ENCODE results near the gene MLLT6.

The MLLT6 gene

DNA sequence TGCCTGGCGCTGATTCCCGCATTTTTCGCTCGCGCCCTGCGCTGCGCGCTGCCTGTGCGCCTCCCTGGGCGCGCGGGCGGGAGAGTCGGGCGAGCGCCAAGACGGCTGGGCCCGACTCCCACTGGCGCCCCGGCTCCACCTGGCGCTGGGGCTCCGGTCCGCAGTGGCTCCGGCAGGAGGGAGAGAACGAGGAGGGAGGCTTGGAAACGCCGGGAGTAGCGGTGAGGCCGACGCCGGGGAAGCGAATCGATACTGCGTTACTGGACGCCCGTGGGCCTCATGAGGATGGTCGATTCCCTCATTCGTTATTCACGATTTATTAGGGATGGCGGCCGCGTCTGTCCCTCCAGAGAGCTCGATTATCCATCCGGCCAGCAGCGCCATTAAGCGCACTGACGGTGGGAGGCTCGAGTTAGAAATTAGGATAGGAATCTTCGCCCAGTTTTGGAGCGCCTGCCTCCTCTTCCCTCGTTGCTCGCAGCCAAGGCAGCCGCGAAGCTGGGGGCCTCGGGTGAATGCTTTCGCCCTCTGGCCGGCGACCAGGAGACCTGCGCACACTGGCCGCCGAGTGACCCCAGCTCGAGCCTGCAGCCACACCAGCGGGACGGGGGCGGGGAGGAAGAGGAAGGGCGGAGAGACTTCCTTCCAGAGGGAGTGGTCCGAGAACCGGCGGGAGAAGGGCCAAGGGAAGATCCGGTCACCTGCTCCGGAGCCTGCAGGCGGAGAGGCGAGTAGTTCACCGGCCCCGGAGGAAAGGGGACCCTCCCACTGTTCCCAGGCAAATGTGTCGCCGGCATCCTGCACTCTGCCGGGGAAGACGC is 44.4 kb downstream of the MLLT6 start:
- TF ChIP-seq, protein P1, sequence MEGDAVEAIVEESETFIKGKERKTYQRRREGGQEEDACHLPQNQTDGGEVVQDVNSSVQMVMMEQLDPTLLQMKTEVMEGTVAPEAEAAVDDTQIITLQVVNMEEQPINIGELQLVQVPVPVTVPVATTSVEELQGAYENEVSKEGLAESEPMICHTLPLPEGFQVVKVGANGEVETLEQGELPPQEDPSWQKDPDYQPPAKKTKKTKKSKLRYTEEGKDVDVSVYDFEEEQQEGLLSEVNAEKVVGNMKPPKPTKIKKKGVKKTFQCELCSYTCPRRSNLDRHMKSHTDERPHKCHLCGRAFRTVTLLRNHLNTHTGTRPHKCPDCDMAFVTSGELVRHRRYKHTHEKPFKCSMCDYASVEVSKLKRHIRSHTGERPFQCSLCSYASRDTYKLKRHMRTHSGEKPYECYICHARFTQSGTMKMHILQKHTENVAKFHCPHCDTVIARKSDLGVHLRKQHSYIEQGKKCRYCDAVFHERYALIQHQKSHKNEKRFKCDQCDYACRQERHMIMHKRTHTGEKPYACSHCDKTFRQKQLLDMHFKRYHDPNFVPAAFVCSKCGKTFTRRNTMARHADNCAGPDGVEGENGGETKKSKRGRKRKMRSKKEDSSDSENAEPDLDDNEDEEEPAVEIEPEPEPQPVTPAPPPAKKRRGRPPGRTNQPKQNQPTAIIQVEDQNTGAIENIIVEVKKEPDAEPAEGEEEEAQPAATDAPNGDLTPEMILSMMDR (IDR thresholded peaks at IDR 0.05; ENCODE audit: low read depth, low read length, missing control alignments): no peak
- DNase-seq (ENCODE audit: extremely low read depth, low read depth): no peak
- peak overlapping the region; percentile 99 for H3K4me3 ChIP-seq (replicated peaks; ENCODE audit: low read depth, low read length)

DNA sequence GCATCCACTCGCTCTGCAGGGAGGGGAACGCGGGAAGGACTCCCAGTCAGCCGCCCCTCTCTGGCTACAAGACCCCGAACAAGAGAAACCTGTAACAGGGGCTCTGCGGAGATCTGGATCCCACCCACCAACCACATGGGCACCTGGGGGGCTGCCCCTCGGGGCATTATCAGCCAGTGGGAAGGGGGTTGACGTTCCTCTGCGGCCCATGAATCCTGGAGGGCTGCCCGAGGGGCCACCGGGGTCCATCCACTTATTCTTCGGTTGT is 44.9 kb downstream of the MLLT6 start:
- TF ChIP-seq, protein P1 (IDR thresholded peaks at IDR 0.05; ENCODE audit: low read depth, low read length, missing control alignments): no peak
- no peak for DNase-seq (ENCODE audit: extremely low read depth, low read depth)
- peak overlapping the region; percentile 99 for H3K4me3 ChIP-seq (replicated peaks; ENCODE audit: low read depth, low read length)

DNA sequence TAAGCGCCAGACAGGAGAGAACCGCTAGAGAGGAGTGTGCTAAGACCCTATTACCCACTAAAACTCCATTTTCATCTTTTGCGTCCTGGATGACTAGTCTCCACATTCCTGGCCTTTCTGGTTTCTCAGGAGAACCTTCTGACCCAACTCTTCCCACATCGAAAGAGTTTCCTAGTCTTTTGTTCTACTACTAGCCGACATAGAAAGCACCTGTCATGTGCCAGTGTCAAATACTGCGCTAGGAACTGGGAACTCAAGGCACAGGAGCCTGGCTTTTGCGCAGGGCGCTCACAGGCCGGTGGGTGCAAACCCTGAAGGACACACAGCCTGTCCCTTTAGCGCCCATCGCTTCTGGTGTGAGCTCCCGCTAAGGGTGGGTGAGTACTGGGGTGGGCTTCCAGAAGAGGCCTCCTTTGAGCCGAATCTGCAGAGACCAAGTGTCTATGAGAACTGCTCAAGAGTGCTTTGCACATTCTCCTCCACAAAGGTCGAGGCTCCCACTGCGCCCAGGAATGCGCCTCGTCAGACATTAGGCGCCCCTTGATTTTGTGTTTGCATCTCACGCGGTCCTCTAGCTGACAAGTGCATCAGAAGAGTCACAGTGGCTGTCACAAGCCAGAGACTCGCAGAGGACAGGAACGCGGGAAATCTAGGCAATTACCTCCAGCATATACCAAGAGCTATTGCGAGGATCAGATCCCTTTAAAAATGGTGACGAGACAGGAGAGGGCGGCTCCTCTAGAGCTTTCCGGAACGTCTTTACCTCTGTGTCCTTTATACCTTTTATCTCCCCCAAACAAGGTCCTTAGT is 45.4 kb downstream of the MLLT6 start:
- H3K4me3 ChIP-seq (replicated peaks; ENCODE audit: low read depth, low read length): peak overlapping the region; percentile 99
- TF ChIP-seq, protein P1 (IDR thresholded peaks at IDR 0.05; ENCODE audit: low read depth, low read length, missing control alignments): no peak
- DNase-seq (ENCODE audit: extremely low read depth, low read depth): no peak

DNA sequence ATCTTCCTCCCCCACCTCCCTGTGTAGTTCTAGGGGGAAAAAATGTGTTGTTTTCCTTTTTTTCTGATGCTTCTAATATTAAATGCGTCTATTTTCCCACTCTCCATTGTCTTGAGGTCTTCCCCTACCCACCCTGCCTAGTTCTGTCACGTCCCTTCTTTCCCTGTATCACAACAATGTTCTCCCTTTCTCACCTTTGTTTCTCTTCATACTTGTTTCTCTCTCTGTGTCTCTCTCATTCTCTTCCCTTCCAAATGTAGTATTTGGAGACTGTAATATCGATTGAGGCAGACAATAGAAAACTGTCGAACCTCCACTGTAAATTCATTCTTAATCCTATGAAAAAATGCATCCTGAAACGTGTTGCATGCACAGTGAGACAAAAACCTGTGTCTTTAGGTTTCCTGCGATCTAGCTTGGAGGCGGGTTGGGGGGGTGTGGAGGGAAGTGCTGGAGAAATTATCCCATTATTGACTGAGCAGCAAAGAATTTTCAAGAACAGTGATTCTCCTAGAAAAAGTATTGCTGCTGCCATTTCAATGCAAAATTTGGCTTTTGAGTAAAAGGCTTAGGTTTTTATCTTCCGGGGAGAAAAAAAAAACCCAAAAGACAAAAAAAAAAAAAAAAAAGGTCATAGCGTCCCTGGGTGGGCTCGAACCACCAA is 46.2 kb downstream of the MLLT6 start:
- peak overlapping the region; percentile 99 for H3K4me3 ChIP-seq (replicated peaks; ENCODE audit: low read depth, low read length)
- TF ChIP-seq, protein P1 (IDR thresholded peaks at IDR 0.05; ENCODE audit: low read depth, low read length, missing control alignments): no peak
- no peak for DNase-seq (ENCODE audit: extremely low read depth, low read depth)

DNA sequence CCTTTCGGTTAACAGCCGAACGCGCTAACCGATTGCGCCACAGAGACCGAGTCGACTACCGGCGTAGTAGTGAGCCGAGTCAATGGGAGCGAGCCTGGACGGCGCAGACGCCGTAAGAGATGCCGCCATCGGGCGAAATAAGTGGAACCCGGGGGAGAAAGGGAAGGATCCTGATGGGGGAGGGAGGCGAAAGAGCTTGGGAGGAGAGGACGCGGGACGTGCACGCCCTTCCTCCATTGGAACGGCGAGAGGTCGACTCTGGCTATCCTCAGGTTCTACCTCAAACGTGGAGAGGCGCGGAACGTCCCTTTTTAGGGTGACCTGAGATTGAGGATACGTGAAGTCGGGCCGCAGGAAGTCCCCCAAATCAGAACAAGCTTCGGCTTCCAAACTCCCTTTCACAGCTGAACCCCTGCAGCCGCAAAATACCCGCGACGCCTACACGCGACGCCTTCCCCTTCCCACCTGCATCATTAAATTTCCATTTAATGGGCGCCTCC is 46.8 kb downstream of the MLLT6 start:
- peak; percentile 65 for DNase-seq (ENCODE audit: extremely low read depth, low read depth)
- peak overlapping the region; percentile 99 for H3K4me3 ChIP-seq (replicated peaks; ENCODE audit: low read depth, low read length)
- TF ChIP-seq, protein P1 (IDR thresholded peaks at IDR 0.05; ENCODE audit: low read depth, low read length, missing control alignments): no peak

DNA sequence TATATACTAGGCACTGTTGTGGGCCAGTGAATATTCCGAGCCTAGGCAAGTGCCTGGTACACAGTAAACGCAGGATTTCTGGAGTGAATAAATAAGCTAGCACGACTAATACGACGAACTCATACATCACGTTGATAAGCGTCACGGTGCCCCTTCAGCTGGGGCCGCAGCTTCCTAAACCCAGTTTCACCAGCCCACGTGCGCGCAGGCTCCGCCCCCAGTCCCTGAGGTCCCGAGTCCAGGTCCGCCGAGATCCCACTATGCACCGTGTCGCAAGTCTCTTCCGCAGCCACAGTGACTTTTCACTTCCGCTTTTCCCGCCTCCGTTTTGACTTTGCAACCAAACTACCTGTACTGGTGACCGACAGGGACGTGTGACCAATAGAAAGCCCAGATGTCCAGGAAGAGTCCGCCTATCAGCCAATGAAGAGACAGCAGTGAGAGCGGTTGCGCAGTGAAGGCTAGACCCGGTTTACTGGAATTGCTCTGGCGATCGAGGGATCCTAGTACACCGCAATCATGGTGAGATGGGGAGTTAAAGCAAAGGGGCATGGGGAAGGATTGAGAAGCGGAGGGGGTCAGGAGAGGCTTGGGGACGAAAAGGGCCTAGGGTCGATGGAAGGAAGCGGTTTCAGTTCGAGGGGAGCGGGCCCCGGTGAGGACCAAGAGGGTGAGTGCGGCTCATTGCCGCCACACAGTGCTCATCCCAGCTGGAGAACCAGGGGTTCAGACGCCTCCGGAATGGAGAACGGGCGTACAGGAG is 47.4 kb downstream of the MLLT6 start, which contains the start of gene PSMB3:
TSS of gene PSMB3 (plus strand) at position 434 of the 763 bp plus-strand sequence. CDS start at position 520, 86 bp downstream.
- peak; percentile 100 for DNase-seq (ENCODE audit: extremely low read depth, low read depth)
- TF ChIP-seq, protein P1 (IDR thresholded peaks at IDR 0.05; ENCODE audit: low read depth, low read length, missing control alignments): no peak
- H3K4me3 ChIP-seq (replicated peaks; ENCODE audit: low read depth, low read length): peak within 1 kb of the TSS; percentile 99

Measured in HFF-Myc (cell line).